Body of pancreas (tissue), 4 donors: ENCODE data around the gene UPK3BL2.
"Not testable (repeated sequence)": the region's sequence is repeated elsewhere in the genome, so short reads cannot be mapped to it uniquely, and the experiment has no call there.

Source experiments
- CTCF ChIP-seq, 7 experiments: fragments of 450-650 bp in 4 of 7; fragments of 200-600 bp in 3 of 7; sonication (generic) in 3 of 7; IDR thresholded peaks; one replicate each; pipeline ENCODE4 v1.5.1; 2016 to 2019; ENCODE audit warnings: antibody characterized with exemption in 7 of 7
- POLR2A ChIP-seq, 3 donors: fragments of 450-650 bp; IDR thresholded peaks; one replicate each; pipeline ENCODE4 v1.6.1; 2016; ENCODE audit warnings: antibody characterized with exemption in 3 of 3, mild to moderate bottlenecking in 2 of 3

- not testable (repeated sequence) for TF ChIP-seq CTCF, POLR2A (IDR thresholded peaks at IDR 0.05)
These were observed 45.2 kb downstream of the UPK3BL2 start for GRCh38 chr7:102498321-102498720.
